ENCODE measurements around the gene DAD1. TPM values are rescaled to one million over a fixed set of nuclear protein-coding genes. Genes with fewer than 3 reads are reported as not detected.
A peak's percentile ranks its signal among the peaks of the same experiment; 100 is the strongest.

DAD1 gene
- total and polyA plus RNA-seq, 8 donors, result 36.8 to 236 (median 172) TPM; not detected in 1

DNA sequence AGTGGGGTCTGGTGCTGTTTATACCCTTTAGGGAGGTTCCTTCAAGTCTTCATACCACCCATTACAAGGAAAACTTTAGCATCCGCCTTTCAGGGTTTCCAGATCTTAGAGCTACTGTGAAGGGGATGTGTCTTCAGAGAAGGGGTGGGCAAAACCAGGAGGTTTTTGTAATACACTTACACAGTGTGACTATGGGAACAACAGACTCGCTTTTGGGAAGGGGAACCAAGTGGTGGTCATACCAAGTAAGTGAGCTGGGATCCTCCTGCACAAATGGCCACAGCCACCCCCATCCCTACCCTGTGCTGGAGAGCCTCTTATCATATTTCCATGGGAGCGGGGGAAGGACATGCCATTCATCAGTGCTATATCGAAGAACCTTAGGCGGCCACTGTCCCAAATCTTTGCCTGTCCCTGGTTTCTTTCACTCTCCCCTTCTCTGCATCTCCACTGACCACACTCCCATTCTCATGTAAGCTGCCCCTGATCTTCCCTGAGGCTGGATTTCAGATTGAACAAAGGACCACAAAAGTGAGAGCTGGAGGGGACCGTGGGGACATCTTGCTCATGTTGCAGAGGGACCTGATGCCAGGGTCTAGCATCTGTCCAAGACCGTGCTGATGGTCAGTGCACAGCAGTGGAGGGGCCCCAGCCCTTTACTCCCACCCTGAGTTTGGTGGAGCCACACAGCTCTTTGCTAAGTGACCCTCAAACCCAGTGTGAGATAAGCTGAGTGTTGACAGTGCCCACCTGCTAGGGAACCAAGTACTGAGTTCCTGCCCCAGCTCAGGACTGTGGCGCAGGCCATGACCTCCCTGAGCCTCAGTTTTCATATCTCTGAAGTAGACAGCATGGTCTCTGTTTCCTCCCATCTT lies 51.4 kb downstream of the DAD1 start:
- intact Hi-C loops (cut with DNase I; ENCODE audit: low total_unique reads), result no loop called here
- WGBS, 5 donors, result 89 to 93% (median 91%) methylated on average over 8 of the region's 8 CpGs
- Histone ChIP-seq H3K4me1 (peaks cover 0 to 24% (median 8%) of the 10 kb centered on the region in 4 donors), H3K27ac (peak overlapping the region in 4 of 5 donors; percentile 38 to 62 (median 60)), H3K9me3 (no peaks in the 10 kb centered on the region), H3K36me3 (no peaks in the 10 kb centered on the region), H3K27me3 (no peaks in the 10 kb centered on the region), H3K4me3 (no peak overlapping the region)
- TF ChIP-seq POLR2A (IDR thresholded peaks at IDR 0.05) (no peak), EP300 (IDR thresholded peaks at IDR 0.05) (no peak), POLR2AphosphoS5 (IDR thresholded peaks at IDR 0.05) (no peak)
- TF ChIP-seq, protein P1, sequence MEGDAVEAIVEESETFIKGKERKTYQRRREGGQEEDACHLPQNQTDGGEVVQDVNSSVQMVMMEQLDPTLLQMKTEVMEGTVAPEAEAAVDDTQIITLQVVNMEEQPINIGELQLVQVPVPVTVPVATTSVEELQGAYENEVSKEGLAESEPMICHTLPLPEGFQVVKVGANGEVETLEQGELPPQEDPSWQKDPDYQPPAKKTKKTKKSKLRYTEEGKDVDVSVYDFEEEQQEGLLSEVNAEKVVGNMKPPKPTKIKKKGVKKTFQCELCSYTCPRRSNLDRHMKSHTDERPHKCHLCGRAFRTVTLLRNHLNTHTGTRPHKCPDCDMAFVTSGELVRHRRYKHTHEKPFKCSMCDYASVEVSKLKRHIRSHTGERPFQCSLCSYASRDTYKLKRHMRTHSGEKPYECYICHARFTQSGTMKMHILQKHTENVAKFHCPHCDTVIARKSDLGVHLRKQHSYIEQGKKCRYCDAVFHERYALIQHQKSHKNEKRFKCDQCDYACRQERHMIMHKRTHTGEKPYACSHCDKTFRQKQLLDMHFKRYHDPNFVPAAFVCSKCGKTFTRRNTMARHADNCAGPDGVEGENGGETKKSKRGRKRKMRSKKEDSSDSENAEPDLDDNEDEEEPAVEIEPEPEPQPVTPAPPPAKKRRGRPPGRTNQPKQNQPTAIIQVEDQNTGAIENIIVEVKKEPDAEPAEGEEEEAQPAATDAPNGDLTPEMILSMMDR (IDR thresholded peaks at IDR 0.05), result no peak
- no peak for DNase-seq

DNA sequence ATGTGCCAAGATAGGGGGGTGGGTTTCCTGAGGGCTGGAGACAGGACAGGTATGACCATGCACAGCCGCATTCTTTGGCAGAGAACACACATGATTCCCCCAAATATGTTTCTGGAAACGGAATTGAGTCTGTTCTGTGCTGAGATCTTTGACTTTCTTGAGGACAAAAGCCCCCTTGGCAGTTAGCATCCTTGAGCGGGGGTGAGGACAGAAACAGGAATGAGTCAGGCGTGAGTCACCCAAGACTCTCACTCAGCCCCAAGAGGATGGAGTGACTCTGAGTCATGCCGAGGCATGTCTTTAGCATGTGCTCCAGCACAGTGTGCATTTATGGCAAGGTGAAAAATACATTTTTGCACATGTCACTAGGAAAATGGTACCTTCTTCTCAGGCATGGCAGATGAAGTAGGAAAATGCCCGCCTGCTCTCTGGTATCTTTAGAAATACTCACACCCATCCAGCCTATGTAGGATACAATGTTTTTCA lies 52.1 kb downstream of the DAD1 start:
- Histone ChIP-seq H3K27ac (peak overlapping the region in 4 of 5 donors; percentile 38 to 62 (median 60)), H3K4me3 (no peak overlapping the region), H3K9me3 (no peaks in the 10 kb centered on the region), H3K4me1 (peaks cover 0 to 28% (median 10%) of the 10 kb centered on the region in 4 donors), H3K36me3 (no peaks in the 10 kb centered on the region), H3K27me3 (no peaks in the 10 kb centered on the region)
- intact Hi-C loops (cut with DNase I; ENCODE audit: low total_unique reads), result no loop called here
- peak; percentile 55 to 72 for DNase-seq
- TF ChIP-seq POLR2A (IDR thresholded peaks at IDR 0.05), result no peak
- no peak for TF ChIP-seq EP300 (IDR thresholded peaks at IDR 0.05)
- peak in 2 of 3 donors; percentile 17 to 82 for TF ChIP-seq POLR2AphosphoS5 (IDR thresholded peaks at IDR 0.05)
- TF ChIP-seq, protein P1 (IDR thresholded peaks at IDR 0.05), result no peak
- 46 to 64% (median 57%) methylated on average over 6 of the region's 6 CpGs for WGBS, 5 donors

DNA sequence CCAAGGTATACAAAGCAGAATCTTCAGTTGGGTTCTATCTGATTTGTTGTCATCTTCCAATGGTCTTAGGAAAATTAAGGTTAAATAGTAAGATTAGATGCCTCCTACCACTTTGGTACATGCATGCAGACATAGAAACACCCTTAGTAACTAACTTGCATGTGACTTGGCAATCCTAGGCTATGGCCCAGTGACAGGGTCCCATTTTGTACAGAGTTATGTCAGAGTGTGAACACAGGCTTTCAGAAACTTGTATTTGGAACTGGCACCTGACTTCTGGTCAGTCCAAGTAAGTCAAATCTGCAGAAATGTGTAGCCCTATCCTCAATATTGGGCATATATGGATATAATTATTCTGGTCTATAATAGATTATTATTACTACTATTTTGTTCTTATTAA lies 53.1 kb downstream of the DAD1 start:
- no peak overlapping the region for H3K4me3 ChIP-seq
- intact Hi-C loops (cut with DNase I; ENCODE audit: low total_unique reads), result no loop called here
- DNase-seq, result no peak

DNA sequence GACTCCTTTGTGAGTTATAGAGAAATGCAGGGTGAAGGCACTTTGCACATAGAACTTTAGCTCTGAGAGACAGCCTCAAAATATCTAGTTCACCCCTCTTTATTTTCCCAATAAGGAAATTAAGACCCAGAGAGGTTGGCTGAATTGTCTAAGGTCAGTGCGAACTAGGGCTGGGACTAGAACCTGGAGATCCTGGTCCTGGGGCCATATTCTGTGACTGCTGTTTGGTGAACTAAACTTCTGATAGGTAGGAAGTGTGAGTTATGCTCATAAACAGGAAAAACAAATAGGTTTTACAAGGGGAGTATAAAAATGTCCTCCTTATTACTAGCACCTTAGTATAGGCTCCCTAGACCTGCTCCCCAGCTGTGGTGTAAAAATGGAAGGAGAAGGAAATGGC lies 53.9 kb downstream of the DAD1 start:
- Histone ChIP-seq H3K4me3 (no peak overlapping the region), H3K27me3 (no peaks in the 10 kb centered on the region), H3K9me3 (no peaks in the 10 kb centered on the region), H3K27ac (peak overlapping the region in 1 of 5 donors; percentile 24), H3K36me3 (no peaks in the 10 kb centered on the region), H3K4me1 (peaks cover 0 to 28% (median 10%) of the 10 kb centered on the region in 4 donors)
- no peak for DNase-seq
- 90 to 100% (median 93%) methylated on average over 1 of the region's 1 CpG for WGBS, 5 donors
- intact Hi-C loops (cut with DNase I; ENCODE audit: low total_unique reads), result no loop called here
- no peak for TF ChIP-seq EP300 (IDR thresholded peaks at IDR 0.05)
- TF ChIP-seq POLR2AphosphoS5 (IDR thresholded peaks at IDR 0.05), result no peak
- TF ChIP-seq POLR2A (IDR thresholded peaks at IDR 0.05), result no peak
- TF ChIP-seq, protein P1 (IDR thresholded peaks at IDR 0.05), result no peak

More for the DNA sequence above, 53.1 kb downstream of the DAD1 start:
- Histone ChIP-seq H3K27me3 (no peaks in the 10 kb centered on the region), H3K27ac (peak overlapping the region in 1 of 5 donors; percentile 57), H3K4me1 (peaks cover 0 to 28% (median 10%) of the 10 kb centered on the region in 4 donors), H3K9me3 (no peaks in the 10 kb centered on the region), H3K36me3 (no peaks in the 10 kb centered on the region)
- no peak for TF ChIP-seq POLR2A (IDR thresholded peaks at IDR 0.05)
- no peak for TF ChIP-seq EP300 (IDR thresholded peaks at IDR 0.05)
- TF ChIP-seq, protein P1 (IDR thresholded peaks at IDR 0.05), result no peak
- TF ChIP-seq POLR2AphosphoS5 (IDR thresholded peaks at IDR 0.05), result no peak
